Measurements from ENCODE around the gene TOX2. TPM values are rescaled to one million over a fixed set of nuclear protein-coding genes. Genes with fewer than 3 reads are reported as not detected.

Gene TOX2
- total RNA-seq, 1 experiment from 2014 or later, result 25.4 TPM

- peak; percentile 43 for DNase-seq (ENCODE audit: low read depth)
Observed at GRCh38 chr20:44001667-44002596, 87.3 kb downstream of the TOX2 start.

GRCh38 chr20:44002861-44003260 lies 88.2 kb downstream of the TOX2 start:
- no peak for DNase-seq (ENCODE audit: low read depth)

GRCh38 chr20:44003609-44004008 lies 89.0 kb downstream of the TOX2 start:
- DNase-seq (ENCODE audit: low read depth), result peak; percentile 35

GRCh38 chr20:44004306-44004915 lies 89.8 kb downstream of the TOX2 start:
- DNase-seq (ENCODE audit: low read depth), result no peak

- no peak for DNase-seq (ENCODE audit: low read depth)
Observed at GRCh38 chr20:44005661-44006060, 91.0 kb downstream of the TOX2 start.

- no peak for DNase-seq (ENCODE audit: low read depth)
Observed at GRCh38 chr20:44006126-44006525, 91.5 kb downstream of the TOX2 start.

- DNase-seq (ENCODE audit: low read depth), result no peak
Observed at GRCh38 chr20:44006578-44006977, 91.9 kb downstream of the TOX2 start.

- peak; percentile 49 for DNase-seq (ENCODE audit: low read depth)
Observed at GRCh38 chr20:44008806-44009678, 94.4 kb downstream of the TOX2 start.

GRCh38 chr20:44009679-44009992 lies 95.0 kb downstream of the TOX2 start:
- DNase-seq (ENCODE audit: low read depth), result no peak

GRCh38 chr20:44010162-44010704 lies 95.6 kb downstream of the TOX2 start:
- DNase-seq (ENCODE audit: low read depth), result no peak

GRCh38 chr20:44011251-44011940 lies 96.7 kb downstream of the TOX2 start:
- no peak for DNase-seq (ENCODE audit: low read depth)

- DNase-seq (ENCODE audit: low read depth), result no peak
Observed at GRCh38 chr20:44012466-44013226, 98.0 kb downstream of the TOX2 start.

GRCh38 chr20:44014807-44015732 lies 100.4 kb downstream of the TOX2 start:
- DNase-seq (ENCODE audit: low read depth), result no peak

- no peak for DNase-seq (ENCODE audit: low read depth)
Observed at GRCh38 chr20:44015733-44016103, 101.1 kb downstream of the TOX2 start.

GRCh38 chr20:44016525-44016924 lies 101.9 kb downstream of the TOX2 start:
- DNase-seq (ENCODE audit: low read depth), result no peak

- DNase-seq (ENCODE audit: low read depth), result no peak
Observed at GRCh38 chr20:44017211-44017610, 102.6 kb downstream of the TOX2 start.

GRCh38 chr20:44017905-44018258 lies 103.2 kb downstream of the TOX2 start:
- no peak for DNase-seq (ENCODE audit: low read depth)

GRCh38 chr20:44018259-44018941 lies 103.7 kb downstream of the TOX2 start:
- peak; percentile 99 for DNase-seq (ENCODE audit: low read depth)

All from RPMI7951 (cell line).